H1 (cell line): ENCODE data around the gene MAFG. TPM values are rescaled to one million over a fixed set of nuclear protein-coding genes. Genes with fewer than 3 reads are reported as not detected.

Experiments
- CTCF ChIA-PET: fragments of 300-600 bp; sonication (Branson Sonifier 250); formaldehyde crosslinking; loops from one replicate; lab custom pipeline; 2021; ENCODE audit not compliant: partially characterized antibody; lab: Charles Lee
- POLR2A ChIA-PET: fragments of 300-600 bp; sonication (Branson Sonifier 250); formaldehyde crosslinking; loops from one replicate; lab custom pipeline; 2021; ENCODE audit warnings: inconsistent platforms; ENCODE audit not compliant: partially characterized antibody; lab: Charles Lee
- DNase-seq, 2 experiments: peaks; one replicate each; pipeline versions ENCODE4 v3.0.0 to v3.0.0-alpha.2; 2010 to 2022; ENCODE audit warnings: low spot score in 2 of 2, low read depth in 1 of 2, mixed read lengths in 1 of 2
- FAIRE-seq: peaks from 2 replicates; lab custom pipeline; 2011; peaks lifted over from hg19 to GRCh38; lab: Jason Lieb, UNC
- H2AFZ ChIP-seq: 2 replicates; pipeline ENCODE4 v1.8.1; 2012; ENCODE audit warnings: low read length, inconsistent platforms
- H2AK5ac ChIP-seq: 2 replicates; pipeline ENCODE4 v1.6.1; 2013; ENCODE audit warnings: low read depth, low read length
- H2BK120ac ChIP-seq: replicated peaks from 2 replicates; pipeline ENCODE3; 2013; ENCODE audit warnings: low read depth, low read length, inconsistent platforms
- H2BK12ac ChIP-seq: 2 replicates; pipeline ENCODE4 v1.6.1; 2013; ENCODE audit warnings: low read depth, low read length
- H2BK15ac ChIP-seq: 2 replicates; pipeline ENCODE4 v1.6.1; 2013; ENCODE audit warnings: low read length
- H2BK20ac ChIP-seq: 2 replicates; pipeline ENCODE4 v1.6.1; 2013; ENCODE audit warnings: low read length
- H2BK5ac ChIP-seq: 2 replicates; pipeline ENCODE4 v1.6.1; 2013; ENCODE audit warnings: low read depth, low read length
- H3K14ac ChIP-seq: 2 replicates; pipeline ENCODE4 v1.6.1; 2013; ENCODE audit warnings: inconsistent platforms; ENCODE audit not compliant: insufficient read length
- H3K18ac ChIP-seq: 2 replicates; pipeline ENCODE4 v1.6.1; 2013; ENCODE audit warnings: low read length; ENCODE audit errors: extremely low read depth
- H3K23ac ChIP-seq: 2 replicates; pipeline ENCODE4 v1.6.1; 2013; ENCODE audit warnings: inconsistent platforms; ENCODE audit not compliant: insufficient read length
- H3K23me2 ChIP-seq: 2 replicates; pipeline ENCODE4 v1.6.1; 2013; ENCODE audit warnings: low read depth, low read length
- H3K27ac ChIP-seq: 2 replicates; pipeline ENCODE4 v1.6.1; 2011; ENCODE audit warnings: low read depth, low read length, inconsistent platforms
- H3K27me3 ChIP-seq, 4 experiments: replicated peaks in 1 of 4; 1 replicate in 1 of 4; 2 replicates in 3 of 4; pipeline versions ENCODE4 v1.6.1 to v1.8.1; 2011 to 2013; ENCODE audit warnings: low read length in 3 of 4, mild to moderate bottlenecking in 3 of 4, inconsistent platforms in 2 of 4, mixed read lengths in 2 of 4, moderate library complexity in 1 of 4; ENCODE audit not compliant: control insufficient read depth in 3 of 4, insufficient read depth in 3 of 4; ENCODE audit errors: extremely low read depth in 1 of 4
- H3K36me3 ChIP-seq, 4 experiments: 2 replicates each; pipeline versions ENCODE4 v1.6.1 to v1.8.1; 2011 to 2013; ENCODE audit warnings: mild to moderate bottlenecking in 4 of 4, low read length in 3 of 4, moderate library complexity in 2 of 4, control low read depth in 1 of 4, inconsistent platforms in 1 of 4; ENCODE audit not compliant: insufficient read depth in 4 of 4, control insufficient read depth in 2 of 4
- H3K4ac ChIP-seq: replicated peaks from 2 replicates; pipeline ENCODE3; 2013; ENCODE audit warnings: low read length, low read depth, mixed read lengths, inconsistent platforms; ENCODE audit not compliant: insufficient read length
- H3K4me1 ChIP-seq, 4 experiments: replicated peaks in 1 of 4; 1 replicate in 1 of 4; 2 replicates in 3 of 4; pipeline versions ENCODE4 v1.6.1 to v1.8.1; 2011 to 2013; ENCODE audit warnings: low read length in 3 of 4, inconsistent platforms in 2 of 4, mixed read lengths in 1 of 4; ENCODE audit not compliant: insufficient read depth in 4 of 4, control insufficient read depth in 3 of 4
- H3K4me2 ChIP-seq, 2 experiments: 2 replicates each; pipeline versions ENCODE4 v1.6.1 to v1.8.1; 2011 to 2013; ENCODE audit warnings: low read depth in 2 of 2, low read length in 2 of 2, control low read depth in 1 of 2, inconsistent platforms in 1 of 2, mild to moderate bottlenecking in 1 of 2; ENCODE audit not compliant: insufficient read depth in 1 of 2
- H3K4me3 ChIP-seq, 4 experiments: fragments of 200-600, 300-600 bp in 1 of 4; sonication (generic), shearing (Covaris generic), sonication (Bioruptor Twin) in 1 of 4; 2 replicates each; pipeline versions ENCODE4 v1.5.1 to v1.8.1; 2011 to 2016; ENCODE audit warnings: low read length in 4 of 4, low read depth in 3 of 4, control low read depth in 2 of 4, inconsistent platforms in 2 of 4, mild to moderate bottlenecking in 2 of 4, mixed read lengths in 1 of 4, moderate library complexity in 1 of 4; ENCODE audit not compliant: insufficient read depth in 2 of 4; ENCODE audit errors: extremely low read depth in 1 of 4
- H3K56ac ChIP-seq: replicated peaks from 2 replicates; pipeline ENCODE3; 2013; ENCODE audit warnings: low read depth, mild to moderate bottlenecking, mixed read lengths, low read length, inconsistent platforms; ENCODE audit not compliant: insufficient read length
- H3K79me1 ChIP-seq: 2 replicates; pipeline ENCODE4 v1.6.1; 2013; ENCODE audit warnings: low read depth, low read length, control low read depth
- H3K79me2 ChIP-seq, 2 experiments: 2 replicates each; pipeline versions ENCODE4 v1.6.1 to v1.8.1; 2012 to 2013; ENCODE audit warnings: low read length in 2 of 2, mild to moderate bottlenecking in 2 of 2, inconsistent platforms in 1 of 2; ENCODE audit not compliant: insufficient read depth in 2 of 2, control insufficient read depth in 1 of 2
- H3K9ac ChIP-seq, 4 experiments: replicated peaks in 1 of 4; 1 replicate in 1 of 4; 2 replicates in 3 of 4; pipeline versions ENCODE4 v1.6.1 to v1.8.1; 2011 to 2013; ENCODE audit warnings: low read depth in 3 of 4, low read length in 3 of 4, control low read depth in 2 of 4, mild to moderate bottlenecking in 2 of 4, moderate library complexity in 2 of 4, inconsistent platforms in 1 of 4; ENCODE audit errors: extremely low read depth in 1 of 4
- H3K9me3 ChIP-seq, 2 experiments: 2 replicates each; pipeline versions ENCODE4 v1.6.1 to v1.8.1; 2012 to 2013; ENCODE audit warnings: mild to moderate bottlenecking in 2 of 2, moderate library complexity in 2 of 2, control low read depth in 1 of 2, inconsistent platforms in 1 of 2, low read depth in 1 of 2, low read length in 1 of 2, mixed read lengths in 1 of 2; ENCODE audit not compliant: insufficient read depth in 2 of 2
- H4K20me1 ChIP-seq, 2 experiments: replicated peaks in 1 of 2; 2 replicates each; pipeline versions ENCODE3 to v1.8.1; 2011 to 2013; ENCODE audit warnings: inconsistent platforms in 2 of 2, low read length in 2 of 2, mild to moderate bottlenecking in 1 of 2; ENCODE audit not compliant: insufficient read depth in 2 of 2, control insufficient read depth in 1 of 2
- H4K5ac ChIP-seq: 2 replicates; pipeline ENCODE4 v1.6.1; 2013; ENCODE audit warnings: low read length, low read depth, mixed read lengths, inconsistent platforms; ENCODE audit not compliant: insufficient read length
- H4K8ac ChIP-seq: 2 replicates; pipeline ENCODE4 v1.8.0; 2013; ENCODE audit warnings: mild to moderate bottlenecking, moderate library complexity, low read length, inconsistent platforms; ENCODE audit not compliant: insufficient read depth; ENCODE audit errors: extremely low read depth
- H4K91ac ChIP-seq: replicated peaks from 2 replicates; pipeline ENCODE3; 2013; ENCODE audit warnings: low read length, mixed read lengths, inconsistent platforms; ENCODE audit not compliant: insufficient read length
- BCL11A ChIP-seq, 2 experiments: IDR thresholded peaks; one replicate each; pipeline ENCODE4 v1.6.1; 2011; ENCODE audit warnings: low read depth in 2 of 2, low read length in 2 of 2, mild to moderate bottlenecking in 2 of 2
- EP300 ChIP-seq, 2 experiments: IDR thresholded peaks; 1 replicate in 1 of 2; 2 replicates in 1 of 2; pipeline ENCODE4 v1.6.1; 2011 to 2012; ENCODE audit warnings: low read depth in 2 of 2, low read length in 2 of 2, mild to moderate bottlenecking in 2 of 2, borderline replicate concordance in 1 of 2, inconsistent platforms in 1 of 2, moderate library complexity in 1 of 2
- EZH2 ChIP-seq: fragments of 200-600 bp; sonication (generic); IDR thresholded peaks from 2 replicates; pipeline ENCODE4 v1.7.1; 2012; ENCODE audit warnings: low read depth, mild to moderate bottlenecking, moderate library complexity, low read length, inconsistent platforms; ENCODE audit not compliant: severe bottlenecking
- GABPA ChIP-seq: IDR thresholded peaks from 2 replicates; pipeline ENCODE4 v1.6.1; 2011; ENCODE audit warnings: mild to moderate bottlenecking, low read length, moderate library complexity, borderline replicate concordance; ENCODE audit not compliant: insufficient read depth
- GTF2F1 ChIP-seq: IDR thresholded peaks from 2 replicates; pipeline ENCODE4 v1.6.1; 2012; ENCODE audit warnings: low read depth, low read length, improper control_type of control experiment, borderline replicate concordance
- JUN ChIP-seq: IDR thresholded peaks from 2 replicates; pipeline ENCODE4 v1.6.1; 2011; ENCODE audit warnings: low read depth, mild to moderate bottlenecking, improper control_type of control experiment, low read length
- MAFK ChIP-seq: IDR thresholded peaks from 2 replicates; pipeline ENCODE4 v1.6.1; 2012; ENCODE audit warnings: low read depth, mild to moderate bottlenecking, improper control_type of control experiment, low read length
- POLR2A ChIP-seq, 2 experiments: IDR thresholded peaks; 1 replicate in 1 of 2; 2 replicates in 1 of 2; pipeline ENCODE4 v1.6.1; 2011; ENCODE audit warnings: low read depth in 2 of 2, low read length in 2 of 2, mild to moderate bottlenecking in 2 of 2; ENCODE audit errors: control extremely low read depth in 1 of 2
- POLR2AphosphoS5 ChIP-seq: IDR thresholded peaks from 2 replicates; pipeline ENCODE4 v1.6.1; 2011; ENCODE audit warnings: low read depth, low read length
- POU5F1 ChIP-seq: IDR thresholded peaks from 2 replicates; pipeline ENCODE4 v1.6.1; 2011; ENCODE audit warnings: low read depth, mild to moderate bottlenecking, low read length, moderate library complexity
- SP2 ChIP-seq: IDR thresholded peaks from 2 replicates; pipeline ENCODE4 v1.6.1; 2012; ENCODE audit warnings: mild to moderate bottlenecking, low read length, inconsistent platforms
- TBP ChIP-seq: IDR thresholded peaks from 2 replicates; pipeline ENCODE4 v1.6.1; 2011; ENCODE audit warnings: low read depth, low read length, improper control_type of control experiment
- TCF12 ChIP-seq: IDR thresholded peaks from 2 replicates; pipeline ENCODE4 v1.6.1; 2011; ENCODE audit warnings: low read depth, mild to moderate bottlenecking, low read length
- YY1 ChIP-seq: IDR thresholded peaks from 2 replicates; pipeline ENCODE4 v1.6.1; 2011; ENCODE audit warnings: low read depth, mild to moderate bottlenecking, low read length
- WGBS, 2 experiments: shearing (Covaris generic) in 1 of 2; methylation state at CpG; one replicate each; pipeline versions ENCODE4 v1.1.6 to v1.1.7; 2013 to 2015; ENCODE audit warnings: low lambda C conversion rate in 2 of 2, mixed read lengths in 2 of 2, inconsistent platforms in 1 of 2, low coverage in 1 of 2, missing lambda C conversion rate in 1 of 2; ENCODE audit not compliant: insufficient replicate concordance in 2 of 2, insufficient coverage in 1 of 2, insufficient read length in 1 of 2; ENCODE audit errors: extremely low coverage in 1 of 2, missing lambda C conversion rate in 1 of 2; 5-methylcytosine and 5-hydroxymethylcytosine counted together
- polyA plus RNA-seq, 7 experiments: library from polyadenylated mRNA; depleted of rRNA in 3 of 7; stranded (reverse) in 5 of 7; unstranded in 2 of 7; fragments of >200 nt in 5 of 7; fragments of 200-250 nt in 2 of 7; gene quantifications; 1 replicate in 5 of 7; 2 replicates in 1 of 7; 4 replicates in 1 of 7; pipeline versions ENCODE4 v1.2.1 to v1.2.3, GENCODE V29; 2011 to 2013; ENCODE audit warnings: missing spikeins in 2 of 7, mixed read lengths in 2 of 7
- total RNA-seq: library from RNA; stranded (reverse); fragmentation: NEBNext Ultra II Directional; extraction: Animal tissue kit (Norgen Biotek cat#: 25700); gene quantifications from 2 replicates; pipeline ENCODE4 v1.2.1, GENCODE V29; 2021

MAFG gene
- total and polyA plus RNA-seq, 2 of the 8 experiments (the other 6 are each of a cell fraction or from before 2014, with no cell fraction given), result 25.5 to 26.9 TPM

DNA sequence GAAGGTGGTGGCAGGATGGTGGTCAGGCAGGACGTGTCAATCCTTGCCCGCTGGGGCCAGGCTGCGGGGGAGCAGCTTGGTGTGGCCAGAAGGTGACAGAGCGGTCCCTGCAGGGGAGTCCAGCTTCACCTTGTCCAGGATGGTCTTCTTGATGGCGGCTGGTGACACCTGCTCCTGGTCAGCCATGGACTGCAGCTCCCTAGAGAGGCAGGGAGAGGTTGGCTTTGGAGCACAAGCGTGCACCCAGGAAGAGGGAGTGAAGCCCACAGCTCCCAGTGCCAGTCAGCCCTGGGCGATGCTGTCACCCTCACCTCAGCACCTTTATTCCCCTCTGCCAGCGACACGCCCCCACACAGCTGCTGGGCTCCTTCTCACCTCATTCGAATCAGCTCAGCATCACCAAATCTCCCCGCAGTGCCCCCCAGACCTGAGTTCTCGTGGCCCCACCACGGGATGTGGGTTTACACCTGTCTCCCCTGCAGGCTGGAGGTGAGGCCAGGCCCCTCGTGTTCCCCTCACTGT lies 5.7 kb upstream of the MAFG start:
- Histone ChIP-seq H2BK5ac (no peak overlapping the region), H2AK5ac (no peak overlapping the region), H3K4ac (no peak overlapping the region), H3K9ac (no peak overlapping the region), H3K4me2 (no peak overlapping the region), H3K27ac (no peak overlapping the region), H3K79me1 (no peaks in the 10 kb centered on the region), H2AFZ (no peak overlapping the region), H3K4me1 (peaks cover 0 to 13% (median 5%) of the 10 kb centered on the region in 4 experiments; a peak in 5 of 7 replicates), H3K79me2 (no peaks in the 10 kb centered on the region; a peak in 1 of 4 replicates), H2BK15ac (no peak overlapping the region), H4K5ac (no peak overlapping the region), H3K23me2 (peaks cover 5% of the 10 kb centered on the region; the same call in 1 of the 2 replicates), H2BK120ac (no peak overlapping the region), H2BK12ac (no peak overlapping the region), H3K36me3 (peaks cover 0 to 25% (median 10%) of the 10 kb centered on the region in 4 experiments; a peak in 5 of 8 replicates), H3K23ac (no peak overlapping the region), H3K9me3 (no peaks in the 10 kb centered on the region), H3K18ac (no peak overlapping the region), H4K20me1 (peaks cover 7 to 23% of the 10 kb centered on the region in 2 experiments), H3K4me3 (no peak overlapping the region), H4K91ac (no peak overlapping the region), H3K56ac (no peak overlapping the region), H2BK20ac (no peak overlapping the region), H4K8ac (no peak overlapping the region), H3K14ac (no peak overlapping the region), H3K27me3 (peaks cover 0 to 12% (median 11%) of the 10 kb centered on the region in 4 experiments; a peak in 4 of 7 replicates)
- WGBS, 2 experiments, result 92% methylated on average over 14 of the region's 14 CpGs; no CpG with 5 or more reads in 1 of the 2 experiments
- no peak for DNase-seq
- POLR2A ChIA-PET, result interaction anchor here (0.9 to 14.6 kb wide), 13 partner anchors 8 to 126 kb away, joined by 3 to 150 read pairs (median 5); partner anchors contain the start of genes MAFG, NOTUM, PCYT2 and RAC3
- FAIRE-seq, result no peak
- CTCF ChIA-PET, result interaction anchor here (1.1 to 1.4 kb wide), 5 partner anchors 21 to 369 kb away, joined by 3 read pairs; no protein-coding TSS in a partner anchor
- TF ChIP-seq GABPA (no peak), EZH2 (no peak), TCF12 (no peak), EP300 (IDR thresholded peaks at IDR 0.05; ENCODE audit: borderline replicate concordance in 1 of 2, low read depth in 2 of 2, low read length in 2 of 2) (no peak), POU5F1 (no peak), POLR2A (IDR thresholded peaks at IDR 0.05; ENCODE audit: control extremely low read depth in 1 of 2, low read depth in 2 of 2, low read length in 2 of 2) (peak in 1 of 2 experiments; percentile 25; a peak in 1 of 3 replicates), MAFK (no peak), SP2 (no peak), POLR2AphosphoS5 (0 out of 2 replicates have a peak, but pooled peaks have one; percentile 41), TBP (no peak), BCL11A (IDR thresholded peaks at IDR 0.05; ENCODE audit: low read depth in 2 of 2, low read length in 2 of 2) (no peak), JUN (no peak), GTF2F1 (no peak), YY1 (no peak)
